Thyroid gland (tissue), 4 donors: ENCODE results near the gene DZIP1.

Experiments
- CTCF ChIP-seq, 6 experiments: fragments of 200-600 bp in 3 of 6; fragments of 450-650 bp in 3 of 6; sonication (generic) in 3 of 6; IDR thresholded peaks; one replicate each; pipeline ENCODE4 v1.5.1; 2016 to 2019; ENCODE audit warnings: antibody characterized with exemption in 6 of 6, mild to moderate bottlenecking in 2 of 6, inconsistent platforms in 1 of 6, moderate library complexity in 1 of 6
- POLR2A ChIP-seq, 2 donors: fragments of 450-650 bp; IDR thresholded peaks; one replicate each; pipeline ENCODE4 v1.6.1; 2017; ENCODE audit warnings: antibody characterized with exemption in 2 of 2, mild to moderate bottlenecking in 2 of 2, moderate library complexity in 1 of 2

DNA sequence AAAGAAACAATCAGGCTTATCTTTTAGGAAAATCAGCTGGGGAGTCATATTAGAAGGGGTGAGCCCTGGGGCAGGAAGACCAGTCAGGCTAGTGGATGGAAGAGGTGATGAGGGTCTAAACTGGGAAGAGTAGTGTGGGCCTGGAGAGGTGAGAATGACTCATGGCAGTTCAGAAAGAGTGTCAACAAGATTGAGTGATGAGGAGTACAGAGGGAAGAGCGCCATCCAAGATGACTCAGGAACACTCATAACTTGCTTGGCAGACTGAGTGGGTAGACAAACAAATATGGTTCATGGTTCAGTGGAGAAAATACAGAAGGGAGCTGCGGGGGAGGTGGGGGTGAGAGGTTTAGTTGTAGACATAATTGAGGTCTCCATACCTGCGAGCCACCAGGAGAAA, 109.3 kb downstream of the DZIP1 start:
- no peak for TF ChIP-seq CTCF (IDR thresholded peaks at IDR 0.05)
- no peak for TF ChIP-seq POLR2A (IDR thresholded peaks at IDR 0.05)
